HG03520 (cell line): ENCODE results near the gene PBX3.

Experiments used
- ATAC-seq: cut with Tn5 transposase; IDR thresholded peaks from one replicate; pipeline ENCODE4 v1.9.1; 2021; ENCODE audit warnings: mild to moderate bottlenecking, moderate library complexity; ENCODE audit not compliant: unreplicated experiment

PBX3 gene

GRCh38 chr9:125748446-125749099 is 1.4 kb downstream of the PBX3 start:
- ATAC-seq = no peak

- ATAC-seq = no peak
Observed at GRCh38 chr9:125749287-125749935, 2.2 kb downstream of the PBX3 start.

- no peak for ATAC-seq
Observed at GRCh38 chr9:125749951-125750626, 2.9 kb downstream of the PBX3 start.

- ATAC-seq = no peak
Observed at GRCh38 chr9:125750627-125751011, 3.4 kb downstream of the PBX3 start.

GRCh38 chr9:125752070-125752628 is 5.0 kb downstream of the PBX3 start:
- no peak for ATAC-seq

GRCh38 chr9:125754096-125754495 is 6.9 kb downstream of the PBX3 start:
- no peak for ATAC-seq

GRCh38 chr9:125755340-125755739 is 8.2 kb downstream of the PBX3 start:
- no peak for ATAC-seq

- ATAC-seq = no peak
Observed at GRCh38 chr9:125756518-125756917, 9.3 kb downstream of the PBX3 start.

- ATAC-seq = no peak
Observed at GRCh38 chr9:125757834-125758233, 10.7 kb downstream of the PBX3 start.

- no peak for ATAC-seq
Observed at GRCh38 chr9:125758986-125759763, 12.0 kb downstream of the PBX3 start.

GRCh38 chr9:125759764-125760129 is 12.6 kb downstream of the PBX3 start:
- ATAC-seq = no peak

GRCh38 chr9:125760537-125760936 is 13.4 kb downstream of the PBX3 start:
- ATAC-seq = no peak

- ATAC-seq = no peak
Observed at GRCh38 chr9:125761676-125762450, 14.7 kb downstream of the PBX3 start.

GRCh38 chr9:125763394-125763801 is 16.2 kb downstream of the PBX3 start:
- ATAC-seq = no peak

- ATAC-seq = no peak
Observed at GRCh38 chr9:125764198-125764597, 17.0 kb downstream of the PBX3 start.

GRCh38 chr9:125766468-125767221 is 19.5 kb downstream of the PBX3 start:
- no peak for ATAC-seq

- no peak for ATAC-seq
Observed at GRCh38 chr9:125767349-125767748, 20.2 kb downstream of the PBX3 start.

GRCh38 chr9:125768803-125769202 is 21.6 kb downstream of the PBX3 start:
- ATAC-seq = no peak

GRCh38 chr9:125771037-125771436 is 23.9 kb downstream of the PBX3 start:
- no peak for ATAC-seq

- no peak for ATAC-seq
Observed at GRCh38 chr9:125772740-125773139, 25.6 kb downstream of the PBX3 start.
